ENCODE results near the gene SPINT3. TPM values are rescaled to one million over a fixed set of nuclear protein-coding genes. Genes with fewer than 3 reads are reported as not detected.

The SPINT3 gene
- total RNA-seq, 1 donor from 2014 or later = not detected

- no peak within 1 kb of the TSS for H3K9ac ChIP-seq (ENCODE audit: low read length)
- H3K4me3 Mint-ChIP-seq (ENCODE audit: unreplicated experiment) = peak within 1 kb of the TSS; percentile 66
- no peak for DNase-seq (ENCODE audit: low read depth)
- no peaks in the 10 kb centered on the region for H3K9me3 Mint-ChIP-seq (ENCODE audit: unreplicated experiment)
- FAIRE-seq = no peak
- no peaks in the 10 kb centered on the region for H3K36me3 Mint-ChIP-seq (ENCODE audit: low read depth, unreplicated experiment)
- H3K27me3 ChIP-seq (ENCODE audit: insufficient read depth, low read length) = peaks cover 62% of the 10 kb centered on the region
- peaks cover 2% of the 10 kb centered on the region for H3K4me1 ChIP-seq (ENCODE audit: insufficient read depth, low read length)
- TF ChIP-seq EZH2 (IDR thresholded peaks at IDR 0.05; ENCODE audit: insufficient read depth, low read length) = peak; percentile 45
- TF ChIP-seq CTCF (IDR thresholded peaks at IDR 0.05; ENCODE audit: insufficient read depth, low read depth, low read length) = no peak
- H3K79me2 ChIP-seq (ENCODE audit: insufficient read depth, low read length) = no peaks in the 10 kb centered on the region
- no peaks in the 10 kb centered on the region for H3K4me1 Mint-ChIP-seq (ENCODE audit: low read depth, unreplicated experiment)
- H4K20me1 ChIP-seq (ENCODE audit: insufficient read depth, low read length) = no peaks in the 10 kb centered on the region
- no peak within 1 kb of the TSS for H3K27ac Mint-ChIP-seq (ENCODE audit: unreplicated experiment)
- H3K27ac ChIP-seq (ENCODE audit: low read depth, low read length) = no peak within 1 kb of the TSS
- H2AFZ ChIP-seq (ENCODE audit: low read depth, low read length) = peak within 1 kb of the TSS; percentile 71
- peak within 1 kb of the TSS; percentile 44 for H3K4me3 ChIP-seq (ENCODE audit: insufficient read depth, low read depth, low read length)
- H3K36me3 ChIP-seq (ENCODE audit: insufficient read depth, low read length) = no peaks in the 10 kb centered on the region
- peaks cover 46% of the 10 kb centered on the region for H3K27me3 Mint-ChIP-seq (ENCODE audit: low read depth, unreplicated experiment)
- peak within 1 kb of the TSS; percentile 77 for H3K4me2 ChIP-seq (ENCODE audit: low read length)
- H3K9me3 ChIP-seq (ENCODE audit: insufficient read depth, low read depth, low read length) = no peaks in the 10 kb centered on the region
Observed at GRCh38 chr20:45469336-45470261, 45.8 kb downstream of the SPINT3 start, which contains the start of gene WFDC2. TSS of gene WFDC2 (plus strand) at chr20:45469753. CDS start at chr20:45469782, 29 bp downstream.

DNA sequence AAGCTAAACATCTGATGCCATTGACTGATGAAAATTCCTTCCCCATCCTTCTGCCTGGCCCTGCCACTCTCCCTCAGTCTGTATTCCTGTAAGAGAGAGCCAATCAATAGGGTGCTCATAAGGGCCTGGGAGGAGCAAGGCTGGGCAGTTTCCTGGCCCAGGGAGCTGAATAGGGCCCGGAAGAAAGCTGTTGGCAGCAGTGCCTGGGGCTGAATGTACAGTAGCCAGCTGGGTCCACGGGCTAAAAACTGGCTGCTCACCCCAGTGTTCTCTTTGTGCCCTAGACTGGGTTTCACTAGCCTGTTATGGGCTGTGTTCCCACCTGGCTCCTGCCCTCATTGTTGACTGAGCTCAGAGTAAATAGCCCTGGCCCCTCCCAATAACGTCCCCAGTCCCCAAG is 47.6 kb downstream of the SPINT3 start:
- no peak for DNase-seq (ENCODE audit: low read depth)
- Histone ChIP-seq H3K36me3 (ENCODE audit: insufficient read depth, low read length) (no peaks in the 10 kb centered on the region), H3K27ac (ENCODE audit: low read depth, low read length) (no peak overlapping the region), H3K9me3 (ENCODE audit: insufficient read depth, low read depth, low read length) (no peaks in the 10 kb centered on the region), H3K4me1 (ENCODE audit: insufficient read depth, low read length) (peaks cover 2% of the 10 kb centered on the region), H3K79me2 (ENCODE audit: insufficient read depth, low read length) (no peaks in the 10 kb centered on the region), H3K9ac (ENCODE audit: low read length) (no peak overlapping the region), H3K4me2 (ENCODE audit: low read length) (no peak overlapping the region), H4K20me1 (ENCODE audit: insufficient read depth, low read length) (no peaks in the 10 kb centered on the region), H3K4me3 (ENCODE audit: insufficient read depth, low read depth, low read length) (no peak overlapping the region), H2AFZ (ENCODE audit: low read depth, low read length) (no peak overlapping the region), H3K27me3 (ENCODE audit: insufficient read depth, low read length) (peaks cover 75% of the 10 kb centered on the region)
- Mint-ChIP-seq H3K4me1 (ENCODE audit: low read depth, unreplicated experiment) (no peaks in the 10 kb centered on the region), H3K4me3 (ENCODE audit: unreplicated experiment) (no peak overlapping the region), H3K27ac (ENCODE audit: unreplicated experiment) (no peak overlapping the region), H3K9me3 (ENCODE audit: unreplicated experiment) (no peaks in the 10 kb centered on the region), H3K27me3 (ENCODE audit: low read depth, unreplicated experiment) (peaks cover 46% of the 10 kb centered on the region), H3K36me3 (ENCODE audit: low read depth, unreplicated experiment) (no peaks in the 10 kb centered on the region)
- FAIRE-seq = no peak
- TF ChIP-seq EZH2 (IDR thresholded peaks at IDR 0.05; ENCODE audit: insufficient read depth, low read length) (no peak), CTCF (IDR thresholded peaks at IDR 0.05; ENCODE audit: insufficient read depth, low read depth, low read length) (no peak)

- no peak overlapping the region for H2AFZ ChIP-seq (ENCODE audit: low read depth, low read length)
- Mint-ChIP-seq H3K27ac (ENCODE audit: unreplicated experiment) (no peak overlapping the region), H3K27me3 (ENCODE audit: low read depth, unreplicated experiment) (peaks cover 45% of the 10 kb centered on the region), H3K9me3 (ENCODE audit: unreplicated experiment) (no peaks in the 10 kb centered on the region), H3K4me1 (ENCODE audit: low read depth, unreplicated experiment) (no peaks in the 10 kb centered on the region), H3K36me3 (ENCODE audit: low read depth, unreplicated experiment) (no peaks in the 10 kb centered on the region), H3K4me3 (ENCODE audit: unreplicated experiment) (no peak overlapping the region)
- TF ChIP-seq EZH2 (IDR thresholded peaks at IDR 0.05; ENCODE audit: insufficient read depth, low read length) = no peak
- no peak for TF ChIP-seq CTCF (IDR thresholded peaks at IDR 0.05; ENCODE audit: insufficient read depth, low read depth, low read length)
- FAIRE-seq (no peak), DNase-seq (ENCODE audit: low read depth) (no peak)
- H3K9ac ChIP-seq (ENCODE audit: low read length) = no peak overlapping the region
- H4K20me1 ChIP-seq (ENCODE audit: insufficient read depth, low read length) = no peaks in the 10 kb centered on the region
- H3K79me2 ChIP-seq (ENCODE audit: insufficient read depth, low read length) = no peaks in the 10 kb centered on the region
- H3K27me3 ChIP-seq (ENCODE audit: insufficient read depth, low read length) = peaks cover 77% of the 10 kb centered on the region
- H3K36me3 ChIP-seq (ENCODE audit: insufficient read depth, low read length) = no peaks in the 10 kb centered on the region
- H3K9me3 ChIP-seq (ENCODE audit: insufficient read depth, low read depth, low read length) = no peaks in the 10 kb centered on the region
- H3K4me2 ChIP-seq (ENCODE audit: low read length) = no peak overlapping the region
- peaks cover 2% of the 10 kb centered on the region for H3K4me1 ChIP-seq (ENCODE audit: insufficient read depth, low read length)
- H3K27ac ChIP-seq (ENCODE audit: low read depth, low read length) = no peak overlapping the region
- no peak overlapping the region for H3K4me3 ChIP-seq (ENCODE audit: insufficient read depth, low read depth, low read length)
Observed at GRCh38 chr20:45467172-45467571, 48.2 kb downstream of the SPINT3 start.
